B cell (primary cell): ENCODE data around the gene DAD1. TPM values are rescaled to one million over a fixed set of nuclear protein-coding genes. Genes with fewer than 3 reads are reported as not detected.

Experiments used
- ATAC-seq: fragments of 200-7000 bp; cut with Tn5 transposase; one replicate; pipeline ENCODE4 v1.10.0; 2021; ENCODE audit warnings: low read depth, mild to moderate bottlenecking, moderate number of reproducible peaks, moderate library complexity
- CTCF ChIA-PET: fragments of 350-600 bp; sonication (Branson Sonifier 250); formaldehyde crosslinking; loops from one replicate; lab custom pipeline; 2021; ENCODE audit warnings: antibody characterized with exemption, inconsistent platforms; lab: Charles Lee
- POLR2A ChIA-PET: fragments of 350-600 bp; sonication (Branson Sonifier 250); formaldehyde crosslinking; loops from one replicate; lab custom pipeline; 2021; ENCODE audit warnings: antibody characterized with exemption; lab: Charles Lee
- DNase-seq: peaks from one replicate; pipeline ENCODE4 v3.0.0; 2013
- H2AFZ ChIP-seq: 2 replicates; pipeline ENCODE4 v1.6.1; 2012; ENCODE audit warnings: mild to moderate bottlenecking, low read depth, low read length; ENCODE audit not compliant: insufficient read depth, poor library complexity, severe bottlenecking
- H3K27ac ChIP-seq, 2 donors: 1 replicate in 1 of 2; 2 replicates in 1 of 2; pipeline ENCODE4 v1.5.1; 2012 to 2013; ENCODE audit warnings: low read length in 2 of 2, mild to moderate bottlenecking in 2 of 2, moderate library complexity in 1 of 2
- H3K27me3 ChIP-seq, 4 experiments: fragments of 200-600 bp in 1 of 4; sonication (generic) in 1 of 4; replicated peaks in 1 of 4; 1 replicate in 2 of 4; 2 replicates in 2 of 4; pipeline versions ENCODE4 v1.6.1 to v1.7.0; 2013 to 2016; ENCODE audit warnings: low read length in 3 of 4, mild to moderate bottlenecking in 2 of 4, mixed read lengths in 1 of 4, moderate library complexity in 1 of 4; ENCODE audit not compliant: insufficient read depth in 4 of 4, control insufficient read depth in 3 of 4; ENCODE audit errors: control extremely low read depth in 1 of 4
- H3K36me3 ChIP-seq, 2 experiments: replicated peaks in 1 of 2; 1 replicate in 1 of 2; 2 replicates in 1 of 2; pipeline versions ENCODE4 v1.6.1 to v1.7.1; 2013; ENCODE audit warnings: low read length in 1 of 2; ENCODE audit not compliant: insufficient read depth in 2 of 2, control insufficient read depth in 1 of 2; ENCODE audit errors: control extremely low read depth in 1 of 2, extremely low read depth in 1 of 2
- H3K4me1 ChIP-seq, 2 donors: fragments of 200-600 bp in 1 of 2; sonication (generic) in 1 of 2; 1 replicate in 1 of 2; 2 replicates in 1 of 2; pipeline versions ENCODE4 v1.5.1 to v1.6.1; 2013 to 2017; ENCODE audit warnings: low read length in 2 of 2; ENCODE audit not compliant: control insufficient read depth in 2 of 2, insufficient read depth in 2 of 2
- H3K4me2 ChIP-seq: replicated peaks from 2 replicates; pipeline ENCODE3; 2012; ENCODE audit warnings: mild to moderate bottlenecking, low read depth, low read length; ENCODE audit not compliant: poor library complexity, severe bottlenecking
- H3K4me3 ChIP-seq, 5 experiments: fragments of 200-600 bp in 1 of 5; sonication (generic) in 1 of 5; 1 replicate in 3 of 5; 2 replicates in 2 of 5; pipeline versions ENCODE4 v1.5.1 to v1.7.0; 2011 to 2016; ENCODE audit warnings: low read length in 4 of 5, mild to moderate bottlenecking in 4 of 5, low read depth in 2 of 5, control low read depth in 1 of 5, moderate library complexity in 1 of 5; ENCODE audit not compliant: insufficient read depth in 1 of 5; ENCODE audit errors: control extremely low read depth in 1 of 5, extremely low read depth in 1 of 5
- H3K79me2 ChIP-seq: fragments of 200-600 bp; sonication (generic); one replicate; pipeline ENCODE4 v1.6.0; 2016; ENCODE audit warnings: low read length; ENCODE audit not compliant: control insufficient read depth, insufficient read depth
- H3K9ac ChIP-seq: fragments of 200-600 bp; sonication (generic); 2 replicates; pipeline ENCODE4 v1.6.1; 2017; ENCODE audit warnings: mild to moderate bottlenecking, low read length, moderate library complexity
- H3K9me3 ChIP-seq, 3 donors: one replicate each; pipeline versions ENCODE4 v1.6.1 to v1.7.1; 2013; ENCODE audit warnings: low read length in 2 of 3; ENCODE audit not compliant: control insufficient read depth in 2 of 3, insufficient read depth in 1 of 3; ENCODE audit errors: control extremely low read depth in 1 of 3
- H4K20me1 ChIP-seq: 2 replicates; pipeline ENCODE4 v1.6.0; 2012; ENCODE audit warnings: mild to moderate bottlenecking, low read length; ENCODE audit not compliant: insufficient read depth, control insufficient read depth, poor library complexity, severe bottlenecking
- H3K27ac Mint-ChIP-seq: one replicate; pipeline ENCODE4 v1.8.0; 2021; ENCODE audit warnings: mixed read lengths
- H3K27me3 Mint-ChIP-seq: one replicate; pipeline ENCODE4 v1.8.0; 2021; ENCODE audit warnings: mixed read lengths
- H3K4me1 Mint-ChIP-seq: one replicate; pipeline ENCODE4 v1.8.0; 2021; ENCODE audit warnings: mixed read lengths
- H3K4me3 Mint-ChIP-seq: one replicate; pipeline ENCODE4 v1.8.0; 2021; ENCODE audit warnings: mixed read lengths
- H3K9me3 Mint-ChIP-seq: one replicate; pipeline ENCODE4 v1.8.0; 2022; ENCODE audit warnings: mixed read lengths; ENCODE audit not compliant: insufficient read depth
- CTCF ChIP-seq: fragments of 200-600 bp; IDR thresholded peaks from one replicate; pipeline ENCODE4 v1.8.0; 2022; ENCODE audit warnings: antibody characterized with exemption, mild to moderate bottlenecking
- EZH2 ChIP-seq: IDR thresholded peaks from 2 replicates; pipeline ENCODE4 v1.6.1; 2012; ENCODE audit warnings: borderline replicate concordance, low read depth, mild to moderate bottlenecking, moderate library complexity, low read length; ENCODE audit not compliant: insufficient read depth, poor library complexity, severe bottlenecking
- WGBS: methylation state at CpG from one replicate; pipeline ENCODE4 v1.1.5; 2013; ENCODE audit warnings: missing lambda C conversion rate; ENCODE audit not compliant: insufficient coverage; 5-methylcytosine and 5-hydroxymethylcytosine counted together
- intact Hi-C: fragments of 100-400 bp; cut with micrococcal nuclease; formaldehyde crosslinking; loops from one replicate; pipeline ENCODE4 v1.10.0; 2022
- polyA plus RNA-seq: library from polyadenylated mRNA; depleted of rRNA; stranded (reverse); fragments of >200 nt; gene quantifications from 2 replicates; pipeline ENCODE4 v1.2.3, GENCODE V29; 2012
- total RNA-seq, 2 donors: library from RNA; stranded (reverse); fragments of 120-200 nt in 1 of 2; gene quantifications; 1 replicate in 1 of 2; 2 replicates in 1 of 2; pipeline versions ENCODE4 v1.2.3 to v1.2.4, GENCODE V29; 2013 to 2022

The DAD1 gene
- total and polyA plus RNA-seq, 2 donors (not counting 1 experiment from before 2014, with no cell fraction given) = 77.4 to 114 TPM

DNA sequence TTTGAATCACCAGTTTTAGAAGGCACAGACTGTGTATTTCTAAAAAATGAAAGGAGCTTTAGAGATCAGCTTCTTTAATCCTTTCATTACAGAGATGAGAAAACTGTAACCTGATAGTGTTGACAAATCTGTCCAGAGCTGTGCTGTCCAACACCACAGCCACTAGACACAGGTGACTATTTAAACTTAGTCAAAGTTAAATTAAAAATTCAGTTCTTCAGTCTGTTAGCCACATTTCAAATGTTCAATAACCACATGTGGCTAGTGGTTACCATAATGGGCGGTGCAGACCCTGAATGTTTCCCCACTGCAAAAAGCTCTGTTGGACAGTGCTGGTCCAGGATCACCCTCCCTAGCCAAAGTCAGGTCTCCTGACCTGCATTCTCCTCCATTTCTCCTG lies 21.6 kb downstream of the DAD1 start:
- DNase-seq (no peak), ATAC-seq (no peak)
- H3K36me3 ChIP-seq = peaks cover 0 to 18% of the 10 kb centered on the region in 2 experiments
- no peaks in the 10 kb centered on the region for H3K27me3 ChIP-seq
- peak overlapping the region; percentile 59 for H3K4me2 ChIP-seq
- Mint-ChIP-seq H3K9me3 (no peaks in the 10 kb centered on the region), H3K27ac (peak overlapping the region; percentile 84), H3K4me3 (peak overlapping the region; percentile 35), H3K27me3 (no peaks in the 10 kb centered on the region), H3K4me1 (peaks cover 73% of the 10 kb centered on the region)
- no peaks in the 10 kb centered on the region for H4K20me1 ChIP-seq
- peak overlapping the region; percentile 74 to 78 for H3K27ac ChIP-seq
- no peak overlapping the region for H3K4me3 ChIP-seq
- peak overlapping the region; percentile 45 for H2AFZ ChIP-seq
- no peaks in the 10 kb centered on the region for H3K9me3 ChIP-seq
- CTCF ChIA-PET = interaction anchor here (0.6 to 15.3 kb wide), 12 partner anchors 7 to 305 kb away, joined by 3 to 354 read pairs (median 7); partner anchors contain the start of gene DAD1
- H3K9ac ChIP-seq = peak overlapping the region; percentile 34
- POLR2A ChIA-PET = interaction anchor here (2.8 kb wide), 1 partner anchor 11 kb away, joined by 11 read pairs; no protein-coding TSS in a partner anchor
- H3K4me1 ChIP-seq = peaks cover 75 to 82% of the 10 kb centered on the region in 2 donors
- no CpG with 5 or more reads among the region's 1 CpG for WGBS
- no peak for TF ChIP-seq EZH2
- no peak for TF ChIP-seq CTCF
- H3K79me2 ChIP-seq = peaks cover 74% of the 10 kb centered on the region
- intact Hi-C loops = loop anchor here (5.0 kb wide), 1 partner anchor 735 kb away; the partner anchor contains the start of gene PPP1R3E

DNA sequence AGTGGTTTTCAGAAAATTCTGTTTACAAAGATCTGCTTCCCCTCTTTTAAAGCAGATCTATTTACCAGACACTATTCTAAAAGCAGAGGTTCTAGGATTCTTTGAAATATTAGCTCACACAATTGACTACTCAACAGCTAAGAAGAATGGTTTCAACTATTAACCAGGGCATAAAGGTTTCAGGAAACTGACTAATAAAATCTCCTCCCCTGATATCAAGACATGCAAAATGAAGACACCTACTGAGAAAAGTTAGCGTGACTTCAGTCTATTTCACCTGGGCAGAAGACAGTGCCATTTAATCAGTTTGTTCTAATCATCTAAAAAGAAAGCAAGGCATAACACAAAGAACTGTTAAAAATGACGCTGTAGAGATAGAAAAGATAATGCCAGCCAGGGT lies 22.2 kb downstream of the DAD1 start:
- TF ChIP-seq CTCF (no peak), EZH2 (no peak)
- Mint-ChIP-seq H3K4me1 (peaks cover 79% of the 10 kb centered on the region), H3K4me3 (peak overlapping the region; percentile 35), H3K27me3 (no peaks in the 10 kb centered on the region), H3K27ac (peak overlapping the region; percentile 84), H3K9me3 (no peaks in the 10 kb centered on the region)
- intact Hi-C loops = loop anchor here (5.0 kb wide), 1 partner anchor 735 kb away; the partner anchor contains the start of gene PPP1R3E
- peaks cover 0 to 13% of the 10 kb centered on the region in 2 experiments for H3K36me3 ChIP-seq
- DNase-seq = no peak
- peak overlapping the region; percentile 34 for H3K9ac ChIP-seq
- H3K4me2 ChIP-seq = peak overlapping the region; percentile 59
- H3K79me2 ChIP-seq = peaks cover 73% of the 10 kb centered on the region
- no peak for ATAC-seq
- no CpG with 5 or more reads among the region's 2 CpGs for WGBS
- no peak overlapping the region for H3K4me3 ChIP-seq
- ChIA-PET CTCF (interaction anchor here (0.6 to 15.3 kb wide), 15 partner anchors 8 to 491 kb away, joined by 3 to 354 read pairs (median 6); partner anchors contain the start of genes CDH24 and DAD1), POLR2A (interaction anchor here (0.7 to 2.8 kb wide), 2 partner anchors 10 to 175 kb away, joined by 4 to 11 read pairs; no protein-coding TSS in a partner anchor)
- no peaks in the 10 kb centered on the region for H3K27me3 ChIP-seq
- H4K20me1 ChIP-seq = no peaks in the 10 kb centered on the region
- H3K4me1 ChIP-seq = peaks cover 81 to 88% of the 10 kb centered on the region in 2 donors
- H3K27ac ChIP-seq = peak overlapping the region; percentile 74 to 78
- peak overlapping the region; percentile 45 for H2AFZ ChIP-seq
- no peaks in the 10 kb centered on the region for H3K9me3 ChIP-seq
